HG03520 (cell line): Measurements from ENCODE around the gene PSME1.
"Not testable (repeated sequence)": the region's sequence is repeated elsewhere in the genome, so short reads cannot be mapped to it uniquely, and the experiment has no call there.

Experiments used
- ATAC-seq: cut with Tn5 transposase; IDR thresholded peaks from one replicate; pipeline ENCODE4 v1.9.1; 2021; ENCODE audit warnings: mild to moderate bottlenecking, moderate library complexity; ENCODE audit not compliant: unreplicated experiment

Gene PSME1

GRCh38 chr14:24103451-24103850 is 32.5 kb upstream of the PSME1 start:
- ATAC-seq, result no peak

- ATAC-seq, result not testable (repeated sequence)
Observed at GRCh38 chr14:24105609-24106239, 30.3 kb upstream of the PSME1 start.

GRCh38 chr14:24106672-24107271 is 29.2 kb upstream of the PSME1 start:
- no peak for ATAC-seq

DNA sequence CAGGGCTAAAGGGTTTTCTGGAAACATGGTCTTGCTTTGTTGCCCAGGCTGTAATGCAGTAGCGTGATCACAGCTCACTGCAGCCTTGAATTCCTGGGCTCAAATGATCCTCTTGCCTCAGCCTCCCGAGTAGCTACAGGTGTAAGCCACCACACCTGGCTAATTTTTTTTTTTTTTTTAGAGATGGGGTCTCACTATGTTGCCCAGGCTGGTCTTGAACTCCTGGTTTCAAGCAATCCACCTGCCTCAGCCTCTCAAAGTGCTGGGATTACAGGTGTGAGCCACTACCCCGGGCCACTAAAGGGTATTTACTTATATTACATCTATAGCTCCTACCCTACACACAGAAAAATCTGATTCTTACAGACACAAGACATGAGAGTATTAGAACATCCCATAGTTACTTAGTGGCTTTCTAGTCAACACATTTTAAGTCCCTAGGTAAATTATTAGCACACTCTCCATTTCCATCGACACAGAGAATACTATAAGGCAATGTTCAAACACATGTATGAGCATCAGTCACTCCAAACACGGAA is 27.6 kb upstream of the PSME1 start:
- no peak for ATAC-seq

- ATAC-seq, result no peak
Observed at GRCh38 chr14:24110060-24110459, 25.9 kb upstream of the PSME1 start.

GRCh38 chr14:24110523-24110922 is 25.5 kb upstream of the PSME1 start:
- no peak for ATAC-seq

GRCh38 chr14:24113379-24113800 is 22.6 kb upstream of the PSME1 start:
- ATAC-seq, result no peak

DNA sequence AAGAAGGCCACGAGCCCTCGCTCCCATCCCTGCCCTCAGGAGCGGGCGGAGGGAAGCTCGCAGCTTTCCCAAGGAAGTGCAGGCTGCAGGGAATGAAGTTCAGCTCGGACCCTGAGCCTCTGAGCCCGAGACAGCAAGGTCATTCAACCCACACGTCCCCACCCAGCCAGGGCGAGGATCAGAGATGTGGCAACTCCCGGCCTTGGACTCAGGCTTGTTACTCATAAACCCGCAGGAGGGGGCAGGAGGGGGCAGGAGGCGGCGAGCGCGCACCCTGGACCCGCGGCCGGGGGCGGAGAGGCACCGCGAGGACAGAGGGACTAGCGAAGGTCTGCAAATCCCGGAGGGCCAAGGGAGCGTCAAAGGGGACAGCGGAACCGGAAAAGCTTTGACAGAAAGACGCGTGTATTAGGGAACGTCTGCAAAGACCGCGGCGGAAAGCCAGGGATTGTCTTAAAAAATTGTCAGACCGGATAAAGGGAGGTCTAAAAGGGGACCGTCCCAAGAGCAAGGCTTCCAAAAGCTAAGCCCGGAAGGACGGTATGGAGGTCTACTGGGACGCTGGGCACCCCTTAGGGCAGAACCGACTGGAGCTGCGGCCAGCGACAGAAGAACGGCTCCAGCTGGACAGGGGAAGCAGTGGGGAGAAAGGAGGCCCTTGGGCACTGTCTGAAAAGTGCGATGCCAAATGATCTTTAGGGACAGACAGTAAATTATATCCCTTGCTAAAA is 22.0 kb upstream of the PSME1 start:
- peak; percentile 18 for ATAC-seq

DNA sequence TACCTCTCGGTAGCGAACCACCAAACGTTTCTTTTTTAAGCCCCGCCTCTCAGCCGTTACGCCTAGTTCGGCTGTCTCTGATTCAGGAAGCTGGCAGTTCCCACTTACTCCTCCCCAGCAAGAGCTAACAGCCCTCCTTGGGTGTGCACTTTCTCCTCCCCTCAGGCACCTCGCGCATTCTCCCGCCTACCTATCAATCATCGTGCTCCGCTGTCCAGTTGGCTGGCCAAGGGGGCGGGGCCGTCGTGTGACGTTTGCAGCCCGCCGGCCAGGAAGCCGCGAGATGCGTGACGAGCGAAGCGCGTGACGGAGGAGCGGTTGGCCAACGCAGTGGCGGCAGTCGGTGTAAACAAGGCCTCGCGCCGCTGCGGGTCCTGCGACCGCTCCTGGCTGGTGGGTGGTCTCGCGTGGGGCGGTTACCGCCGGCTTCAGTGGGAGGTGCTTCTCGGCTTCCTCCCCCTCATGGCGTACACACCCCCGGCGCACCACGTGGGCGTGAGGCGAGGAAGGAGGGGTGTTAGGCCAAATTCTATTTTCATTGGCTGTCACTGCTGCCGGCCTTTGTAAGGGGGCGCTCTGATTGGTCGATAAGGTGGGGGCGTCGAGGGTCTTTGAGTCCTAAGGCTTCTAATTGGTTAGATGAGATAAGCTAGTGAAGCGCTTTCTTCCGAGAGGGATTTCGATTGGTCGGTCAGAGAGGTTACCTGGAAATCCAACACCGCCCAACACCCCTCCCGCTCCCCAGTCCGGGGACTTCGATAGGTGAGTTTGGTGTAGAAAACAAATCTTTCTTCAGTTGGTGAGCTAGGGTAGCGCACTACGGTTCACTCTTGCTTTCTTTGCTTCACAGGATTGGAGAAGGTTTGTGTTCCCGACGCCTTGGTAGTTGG is 21.2 kb upstream of the PSME1 start, which contains the start of the genes DCAF11 and NRL:
Gene DCAF11 (plus strand): TSS at position 246 of the 890 bp plus-strand sequence. CDS start 818 bp downstream, outside the sequence.
Gene NRL (minus strand): TSS at position 418 of the 890 bp plus-strand sequence. CDS start 32,101 bp downstream, outside the sequence.
- ATAC-seq, result peak; percentile 78

- ATAC-seq, result no peak
Observed at GRCh38 chr14:24115422-24116127, 20.4 kb upstream of the PSME1 start.

DNA sequence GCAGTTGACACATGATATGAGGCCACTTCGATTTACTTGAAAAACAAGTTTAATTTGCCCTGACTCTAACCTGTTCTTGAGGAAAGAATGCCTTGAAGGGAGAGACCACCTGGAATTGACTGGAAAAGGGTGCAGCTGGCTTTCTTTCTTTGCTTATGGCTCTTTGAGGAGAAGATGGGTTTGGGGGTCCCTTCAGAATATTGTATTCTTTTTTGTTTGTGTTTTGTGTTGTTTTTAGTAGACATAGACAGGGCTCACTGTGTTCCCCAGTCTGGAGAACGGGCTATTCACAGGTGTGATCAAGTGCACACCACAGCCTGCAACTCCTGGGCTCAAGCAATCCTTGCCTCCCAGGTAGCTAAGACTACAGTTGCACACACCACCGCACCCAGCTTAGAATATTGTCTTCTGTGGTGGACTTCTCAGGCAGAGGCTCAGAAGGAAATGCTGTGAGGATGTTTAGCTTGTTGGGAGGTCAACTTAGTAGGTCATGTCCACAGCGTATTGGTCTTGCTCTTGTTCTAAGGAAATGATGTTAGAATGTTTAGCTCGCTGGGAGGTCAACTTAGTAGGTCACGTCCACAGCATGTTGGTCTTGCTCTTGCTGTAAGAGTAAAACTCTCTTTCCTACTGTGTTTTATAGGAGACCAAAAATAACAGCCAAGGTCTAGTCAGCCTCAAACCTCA is 19.7 kb upstream of the PSME1 start:
- no peak for ATAC-seq

GRCh38 chr14:24117179-24117578 is 18.8 kb upstream of the PSME1 start:
- no peak for ATAC-seq

DNA sequence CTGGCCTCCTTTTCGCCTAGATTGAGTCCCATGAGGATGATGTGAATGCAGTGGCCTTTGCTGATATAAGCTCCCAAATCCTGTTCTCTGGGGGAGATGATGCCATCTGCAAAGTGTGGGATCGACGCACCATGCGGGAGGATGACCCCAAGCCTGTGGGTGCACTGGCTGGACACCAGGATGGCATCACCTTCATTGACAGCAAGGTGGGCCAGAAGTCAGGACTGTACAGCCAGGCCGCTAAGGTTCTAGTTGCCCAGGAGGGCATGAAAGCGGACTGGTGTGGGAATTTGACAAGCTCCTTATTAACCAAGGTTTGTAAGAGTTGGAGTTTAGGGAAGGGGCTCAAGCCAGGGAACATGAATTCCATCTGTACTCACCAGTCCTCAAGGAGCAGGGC is 16.3 kb upstream of the PSME1 start:
- ATAC-seq, result no peak

DNA sequence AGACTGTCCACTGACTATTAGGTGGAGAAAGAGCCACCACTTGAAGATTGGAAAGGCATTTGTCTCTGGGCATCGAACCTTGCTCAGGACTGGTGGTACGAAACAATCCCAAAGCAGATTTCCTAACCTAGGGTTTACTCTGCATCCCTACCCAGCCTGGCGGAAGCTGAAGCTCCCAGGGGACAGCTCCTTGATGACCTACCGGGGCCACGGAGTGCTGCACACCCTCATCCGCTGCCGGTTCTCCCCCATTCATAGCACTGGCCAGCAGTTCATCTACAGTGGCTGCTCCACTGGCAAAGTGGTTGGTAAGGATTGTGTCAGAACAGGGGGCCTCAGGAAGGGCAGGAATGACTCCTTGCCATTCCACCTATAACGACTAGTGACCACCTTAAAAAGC is 14.8 kb upstream of the PSME1 start:
- ATAC-seq, result no peak

DNA sequence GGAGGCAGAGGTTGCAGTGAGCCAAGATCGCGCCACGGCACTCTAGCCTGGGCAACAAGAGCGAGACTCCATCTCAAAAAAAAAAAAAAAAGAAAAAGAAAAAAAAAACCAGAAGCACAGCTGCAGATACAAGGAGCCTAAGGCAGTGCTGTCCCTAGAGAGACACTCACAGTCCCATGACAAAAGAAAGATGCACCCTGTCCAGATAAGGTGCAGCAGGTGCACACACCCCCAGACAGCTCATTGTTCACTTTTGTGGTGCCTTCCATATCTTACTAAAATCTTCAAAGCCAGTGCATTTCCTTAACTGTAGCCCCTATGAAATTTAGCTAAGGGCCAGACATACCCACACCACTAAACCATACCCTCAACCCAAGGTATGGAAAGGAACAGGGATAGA is 13.6 kb upstream of the PSME1 start:
- ATAC-seq, result no peak

DNA sequence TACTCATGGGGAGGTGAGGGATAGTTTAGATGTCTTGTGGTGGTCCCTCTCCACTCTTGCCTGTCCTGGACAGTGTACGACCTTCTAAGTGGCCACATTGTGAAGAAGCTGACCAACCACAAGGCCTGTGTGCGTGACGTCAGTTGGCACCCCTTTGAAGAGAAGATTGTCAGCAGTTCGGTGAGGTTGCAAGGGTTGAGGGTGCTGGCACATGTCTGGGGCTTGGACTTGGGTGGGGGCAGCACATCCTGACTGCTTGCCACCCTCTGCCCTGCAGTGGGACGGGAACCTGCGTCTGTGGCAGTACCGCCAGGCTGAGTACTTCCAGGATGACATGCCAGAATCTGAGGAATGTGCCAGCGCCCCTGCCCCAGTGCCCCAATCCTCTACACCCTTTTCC is 13.1 kb upstream of the PSME1 start:
- ATAC-seq, result no peak

- ATAC-seq, result no peak
Observed at GRCh38 chr14:24123424-24124417, 12.3 kb upstream of the PSME1 start.

DNA sequence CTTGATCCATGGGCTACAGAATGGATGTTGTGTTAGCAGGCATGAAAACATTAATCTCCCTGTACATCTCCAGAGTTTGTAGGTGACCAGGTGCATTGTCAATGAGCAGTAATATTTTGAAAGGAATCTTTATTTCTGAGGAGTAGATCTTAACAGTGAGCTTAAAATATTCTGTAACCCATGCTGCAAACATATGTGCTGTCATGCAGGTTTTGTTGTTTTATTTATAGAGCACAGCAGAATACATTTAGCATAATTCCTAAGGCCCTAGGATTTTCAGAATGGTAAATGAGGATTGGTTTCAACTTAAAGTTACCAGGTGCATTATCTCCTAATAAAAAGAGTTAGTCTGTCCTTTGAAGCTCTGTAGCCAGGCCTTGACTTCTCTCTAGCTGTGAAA is 9.1 kb upstream of the PSME1 start:
- no peak for ATAC-seq
